Body of pancreas (tissue), 4 donors: ENCODE data around the gene ATP8B4.

Experiments
- POLR2A ChIP-seq, 3 donors: fragments of 450-650 bp; IDR thresholded peaks; one replicate each; pipeline ENCODE4 v1.6.1; 2016; ENCODE audit warnings: antibody characterized with exemption in 3 of 3, mild to moderate bottlenecking in 2 of 3
- TF ChIP-seq, protein P1 (sequence below), 7 experiments: fragments of 450-650 bp in 4 of 7; fragments of 200-600 bp in 3 of 7; sonication (generic) in 3 of 7; IDR thresholded peaks; one replicate each; pipeline ENCODE4 v1.5.1; 2016 to 2019; ENCODE audit warnings: antibody characterized with exemption in 7 of 7

GRCh38 chr15:50151476-50151875, 32.4 kb upstream of the ATP8B4 start:
- TF ChIP-seq, protein P1, sequence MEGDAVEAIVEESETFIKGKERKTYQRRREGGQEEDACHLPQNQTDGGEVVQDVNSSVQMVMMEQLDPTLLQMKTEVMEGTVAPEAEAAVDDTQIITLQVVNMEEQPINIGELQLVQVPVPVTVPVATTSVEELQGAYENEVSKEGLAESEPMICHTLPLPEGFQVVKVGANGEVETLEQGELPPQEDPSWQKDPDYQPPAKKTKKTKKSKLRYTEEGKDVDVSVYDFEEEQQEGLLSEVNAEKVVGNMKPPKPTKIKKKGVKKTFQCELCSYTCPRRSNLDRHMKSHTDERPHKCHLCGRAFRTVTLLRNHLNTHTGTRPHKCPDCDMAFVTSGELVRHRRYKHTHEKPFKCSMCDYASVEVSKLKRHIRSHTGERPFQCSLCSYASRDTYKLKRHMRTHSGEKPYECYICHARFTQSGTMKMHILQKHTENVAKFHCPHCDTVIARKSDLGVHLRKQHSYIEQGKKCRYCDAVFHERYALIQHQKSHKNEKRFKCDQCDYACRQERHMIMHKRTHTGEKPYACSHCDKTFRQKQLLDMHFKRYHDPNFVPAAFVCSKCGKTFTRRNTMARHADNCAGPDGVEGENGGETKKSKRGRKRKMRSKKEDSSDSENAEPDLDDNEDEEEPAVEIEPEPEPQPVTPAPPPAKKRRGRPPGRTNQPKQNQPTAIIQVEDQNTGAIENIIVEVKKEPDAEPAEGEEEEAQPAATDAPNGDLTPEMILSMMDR (IDR thresholded peaks at IDR 0.05): no peak
- no peak for TF ChIP-seq POLR2A (IDR thresholded peaks at IDR 0.05)
